ENCODE results near the gene TMEM130.

DNA sequence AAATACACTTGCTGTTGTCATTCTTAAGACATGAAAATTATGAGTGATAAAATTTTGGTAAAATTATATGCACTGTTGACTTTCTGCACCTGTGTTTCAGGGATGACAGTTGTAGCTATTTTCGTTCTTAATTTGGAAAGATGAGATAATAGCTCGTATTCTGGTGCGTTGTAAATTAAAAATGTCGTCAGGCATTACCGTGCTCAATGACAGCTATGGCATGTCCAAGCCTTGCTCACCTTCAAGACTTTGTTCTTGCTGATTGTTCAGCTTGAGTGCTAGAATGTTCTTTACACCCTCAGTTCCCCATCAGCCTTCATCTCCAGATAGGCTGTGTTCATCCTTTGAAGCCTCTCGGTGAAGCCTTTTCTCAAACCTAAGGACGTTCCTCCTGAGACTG is 30.0 kb upstream of the TMEM130 start:
- TF ChIP-seq POLR2A (IDR thresholded peaks at IDR 0.05): no peak
- TF ChIP-seq, protein P1, sequence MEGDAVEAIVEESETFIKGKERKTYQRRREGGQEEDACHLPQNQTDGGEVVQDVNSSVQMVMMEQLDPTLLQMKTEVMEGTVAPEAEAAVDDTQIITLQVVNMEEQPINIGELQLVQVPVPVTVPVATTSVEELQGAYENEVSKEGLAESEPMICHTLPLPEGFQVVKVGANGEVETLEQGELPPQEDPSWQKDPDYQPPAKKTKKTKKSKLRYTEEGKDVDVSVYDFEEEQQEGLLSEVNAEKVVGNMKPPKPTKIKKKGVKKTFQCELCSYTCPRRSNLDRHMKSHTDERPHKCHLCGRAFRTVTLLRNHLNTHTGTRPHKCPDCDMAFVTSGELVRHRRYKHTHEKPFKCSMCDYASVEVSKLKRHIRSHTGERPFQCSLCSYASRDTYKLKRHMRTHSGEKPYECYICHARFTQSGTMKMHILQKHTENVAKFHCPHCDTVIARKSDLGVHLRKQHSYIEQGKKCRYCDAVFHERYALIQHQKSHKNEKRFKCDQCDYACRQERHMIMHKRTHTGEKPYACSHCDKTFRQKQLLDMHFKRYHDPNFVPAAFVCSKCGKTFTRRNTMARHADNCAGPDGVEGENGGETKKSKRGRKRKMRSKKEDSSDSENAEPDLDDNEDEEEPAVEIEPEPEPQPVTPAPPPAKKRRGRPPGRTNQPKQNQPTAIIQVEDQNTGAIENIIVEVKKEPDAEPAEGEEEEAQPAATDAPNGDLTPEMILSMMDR (IDR thresholded peaks at IDR 0.05): no peak
